Prostate gland (tissue), 2 donors: ENCODE measurements around the gene MAPK1. TPM values are rescaled to one million over a fixed set of nuclear protein-coding genes. Genes with fewer than 3 reads are reported as not detected.

Source experiments
- DNase-seq: peaks from one replicate; pipeline ENCODE4 v3.0.0-alpha.2; 2019; ENCODE audit warnings: low spot score
- H3K27ac ChIP-seq, 2 donors: fragments of 200-600 bp; sonication (generic); 2 replicates each; pipeline ENCODE4 v1.5.1; 2017 to 2019
- H3K27me3 ChIP-seq: fragments of 200-600 bp; sonication (generic); replicated peaks from 2 replicates; pipeline ENCODE4 v1.5.1; 2019; ENCODE audit not compliant: insufficient read depth
- H3K36me3 ChIP-seq, 2 donors: fragments of 200-600 bp; sonication (generic); 1 replicate in 1 of 2; 2 replicates in 1 of 2; pipeline versions ENCODE4 v1.5.1 to v1.8.1; 2017 to 2019
- H3K4me1 ChIP-seq: fragments of 200-600 bp; sonication (generic); replicated peaks from 2 replicates; pipeline ENCODE4 v1.5.1; 2019
- H3K4me3 ChIP-seq, 2 donors: fragments of 200-600 bp; sonication (generic); 2 replicates each; pipeline ENCODE4 v1.5.1; 2017 to 2019
- H3K9me3 ChIP-seq: fragments of 200-600 bp; sonication (generic); 2 replicates; pipeline ENCODE4 v1.5.1; 2017
- CTCF ChIP-seq, 4 experiments: fragments of 200-600 bp in 2 of 4; fragments of 450-650 bp in 2 of 4; sonication (generic) in 2 of 4; IDR thresholded peaks; 1 replicate in 3 of 4; 2 replicates in 1 of 4; pipeline ENCODE4 v1.5.1; 2016 to 2019; ENCODE audit warnings: antibody characterized with exemption in 4 of 4, mild to moderate bottlenecking in 2 of 4, moderate library complexity in 2 of 4
- POLR2A ChIP-seq: fragments of 450-650 bp; IDR thresholded peaks from one replicate; pipeline ENCODE4 v1.6.1; 2016; ENCODE audit warnings: antibody characterized with exemption, mild to moderate bottlenecking
- POLR2AphosphoS5 ChIP-seq: sonication (generic); formaldehyde crosslinking; IDR thresholded peaks from one replicate; pipeline ENCODE4 v1.6.1; 2017; ENCODE audit warnings: antibody characterized with exemption
- WGBS: methylation state at CpG from one replicate; pipeline ENCODE4 v1.1.5; 2018; 5-methylcytosine and 5-hydroxymethylcytosine counted together
- intact Hi-C: fragments of 100-400 bp; cut with DNase I; formaldehyde crosslinking; loops from one replicate; pipeline ENCODE4 v1.14.2; 2022
- small RNA-seq, 2 donors: library from RNA; depleted of rRNA; stranded (forward); fragments of <200 nt; gene quantifications; one replicate each; pipeline ENCODE3, GENCODE V24; 2016
- total RNA-seq, 2 donors: library from RNA; depleted of rRNA; stranded (reverse); fragments of >200 nt; gene quantifications; one replicate each; pipeline ENCODE4 v1.1.0, GENCODE V29; 2016

Gene MAPK1
- total RNA-seq, 2 donors from 2014 or later, result 89.6 to 92.1 TPM

DNA sequence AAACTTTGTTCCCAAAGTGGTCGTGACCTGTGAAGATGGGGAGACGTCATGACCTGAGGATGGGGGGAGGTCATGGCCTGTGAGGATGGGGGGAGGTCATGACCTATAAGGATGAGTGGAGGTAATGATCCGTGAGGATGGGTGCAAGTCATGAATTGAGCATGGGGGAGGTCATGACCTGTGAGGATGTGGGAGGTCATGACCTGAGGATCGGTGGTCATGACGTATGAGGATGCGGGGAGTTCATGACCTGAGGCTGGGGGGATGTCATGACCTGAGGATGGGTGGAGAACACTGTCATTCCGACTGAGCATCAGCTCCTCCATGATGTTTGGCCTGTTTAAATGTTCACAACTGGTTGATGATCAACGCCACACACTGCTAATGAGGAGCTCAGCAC is 157.8 kb downstream of the MAPK1 start:
- no peak for TF ChIP-seq CTCF (IDR thresholded peaks at IDR 0.05)
- TF ChIP-seq POLR2AphosphoS5, result no peak
- TF ChIP-seq POLR2A, result no peak

GRCh38 chr22:21708960-21709359 is 158.5 kb downstream of the MAPK1 start:
- H3K4me1 ChIP-seq, result peaks cover 2% of the 10 kb centered on the region
- H3K36me3 ChIP-seq, result no peaks in the 10 kb centered on the region
- intact Hi-C loops, result no loop called here
- no peak for TF ChIP-seq POLR2AphosphoS5
- no peak for TF ChIP-seq CTCF (IDR thresholded peaks at IDR 0.05)
- TF ChIP-seq POLR2A, result no peak
- no peaks in the 10 kb centered on the region for H3K27me3 ChIP-seq
- no peak overlapping the region for H3K4me3 ChIP-seq
- WGBS, result 97% methylated on average over 6 of the region's 6 CpGs
- no peaks in the 10 kb centered on the region for H3K9me3 ChIP-seq
- no peak for DNase-seq
- H3K27ac ChIP-seq, result no peak overlapping the region

More for the DNA sequence above, 157.8 kb downstream of the MAPK1 start:
- Histone ChIP-seq H3K4me1 (peaks cover 2% of the 10 kb centered on the region), H3K27me3 (no peaks in the 10 kb centered on the region), H3K4me3 (no peak overlapping the region), H3K27ac (no peak overlapping the region), H3K36me3 (no peaks in the 10 kb centered on the region), H3K9me3 (no peaks in the 10 kb centered on the region)
- WGBS, result 82% methylated on average over 8 of the region's 8 CpGs
- no peak for DNase-seq
- intact Hi-C loops, result no loop called here

DNA sequence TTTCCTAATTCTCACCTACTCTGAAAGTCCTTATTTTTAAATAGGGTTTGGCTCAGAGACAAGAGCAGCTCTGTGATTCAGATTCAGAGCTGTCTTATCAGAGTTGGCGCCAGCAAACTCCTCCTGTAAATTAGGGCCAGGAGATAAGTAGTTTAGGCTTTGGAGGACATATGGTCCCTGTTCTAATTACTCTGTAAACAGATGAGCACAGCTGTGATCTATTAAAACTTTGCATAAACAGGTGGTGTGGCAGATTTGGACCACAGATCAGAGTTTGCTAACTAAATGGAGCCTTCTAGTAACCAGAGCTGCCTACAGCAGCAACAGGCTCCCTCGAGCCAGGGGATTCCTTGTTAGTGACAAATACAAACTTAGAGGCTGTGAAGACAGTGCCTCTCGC is 159.8 kb downstream of the MAPK1 start:
- peak; percentile 42 for DNase-seq
- Histone ChIP-seq H3K4me3 (no peak overlapping the region), H3K27me3 (no peaks in the 10 kb centered on the region), H3K9me3 (no peaks in the 10 kb centered on the region), H3K4me1 (peaks cover 2% of the 10 kb centered on the region), H3K27ac (no peak overlapping the region), H3K36me3 (no peaks in the 10 kb centered on the region)
- 32% methylated on average over 3 of the region's 3 CpGs for WGBS
- intact Hi-C loops, result no loop called here
- TF ChIP-seq POLR2A (no peak), CTCF (IDR thresholded peaks at IDR 0.05) (no peak), POLR2AphosphoS5 (peak; percentile 78)

Small RNA genes within 50 kb of the gene (small RNA-seq; reads per million reads assigned to genes)
- gene RN7SL280P (0 reads per million in 2 donors), gene RNA5SP493 (0 reads per million in 2 donors)

Other genes starting within 250 kb of the MAPK1 start
- gene YDJC, start 237.6 kb downstream of the MAPK1 start, total RNA-seq, result 10 to 100 TPM; 44.9 to 74.1 TPM
- gene CCDC116, start 234.9 kb downstream of the MAPK1 start, total RNA-seq, result 1 to 10 TPM in 1 of 2 donors, under 1 TPM in 1; 0.27 to 3.1 TPM
- gene SDF2L1, start 225.3 kb downstream of the MAPK1 start, total RNA-seq, result 10 to 100 TPM; 30.5 to 87.2 TPM
- gene PPIL2, start 201.6 kb downstream of the MAPK1 start, total RNA-seq, result 10 to 100 TPM; 45.4 to 63.2 TPM
- gene YPEL1, start 131.9 kb downstream of the MAPK1 start, total RNA-seq, result 10 to 100 TPM in 1 of 2 donors, 1 to 10 TPM in 1; 2.9 to 16.2 TPM
- 10 to 100 TPM; 16.8 to 31.6 TPM for gene PPM1F, start 85.2 kb upstream of the MAPK1 start, total RNA-seq
- gene TOP3B, start 115.1 kb upstream of the MAPK1 start, total RNA-seq, result 10 to 100 TPM; 25.2 to 60.6 TPM